GM12878 (cell line): Measurements from ENCODE around the gene PRSS27. TPM values are rescaled to one million over a fixed set of nuclear protein-coding genes. Genes with fewer than 3 reads are reported as not detected.
A peak's percentile ranks its signal among the peaks of the same experiment; 100 is the strongest.

Experiments used
- ATAC-seq: fragments of 200-7000 bp; cut with Tn5 transposase; 3 replicates; pipeline ENCODE4 v1.9.1; 2020; ENCODE audit warnings: mild to moderate bottlenecking, moderate library complexity
- BruUV-seq: library from RNA; stranded (reverse); fragments of 400-500 nt; replicated peaks from 2 replicates; lab custom pipeline; 2021; lab: Mats Ljungman, UMichigan
- CTCF ChIA-PET: fragments of 300-600 bp; sonication (Branson Sonifier 250); formaldehyde crosslinking; extraction: SDS; loops from one replicate; lab custom pipeline; 2021; ENCODE audit warnings: inconsistent platforms; lab: Yijun Ruan, JAX
- POLR2A ChIA-PET: fragments of 350-600 bp; formaldehyde crosslinking; extraction: SDS; loops from one replicate; lab custom pipeline; 2021; ENCODE audit warnings: inconsistent platforms; lab: Charles Lee
- RAD21 ChIA-PET: fragments of 300-600 bp; sonication (Branson Sonifier 250); formaldehyde crosslinking; loops from one replicate; lab custom pipeline; 2023; ENCODE audit warnings: antibody characterized with exemption; ENCODE audit not compliant: unreplicated experiment; lab: Charles Lee
- SMC1A ChIA-PET: fragments of 300-600 bp; sonication (Branson Sonifier 250); formaldehyde crosslinking; loops from one replicate; lab custom pipeline; 2023; ENCODE audit not compliant: unreplicated experiment, uncharacterized antibody; lab: Charles Lee
- DNase-seq: peaks from one replicate; pipeline ENCODE4 v3.0.0-alpha.2; 2011; ENCODE audit warnings: low read depth, low spot score
- FAIRE-seq: peaks from 3 replicates; lab custom pipeline; 2011; peaks lifted over from hg19 to GRCh38; lab: Jason Lieb, UNC
- H2AFZ ChIP-seq: 2 replicates; pipeline ENCODE4 v1.6.0; 2011; ENCODE audit warnings: low read depth, low read length, control low read depth; ENCODE audit not compliant: control insufficient read depth
- H3K27ac ChIP-seq: 2 replicates; pipeline ENCODE4 v1.5.1; 2011; ENCODE audit warnings: control low read depth; ENCODE audit not compliant: control insufficient read depth, insufficient read depth
- H3K27me3 ChIP-seq, 2 experiments: replicated peaks in 1 of 2; 2 replicates each; pipeline versions ENCODE4 v1.6.0 to v1.6.1; 2011; ENCODE audit warnings: low read length in 1 of 2; ENCODE audit not compliant: control insufficient read depth in 2 of 2, insufficient read depth in 2 of 2
- H3K36me3 ChIP-seq, 2 experiments: 2 replicates each; pipeline ENCODE4 v1.5.1; 2011; ENCODE audit warnings: low read length in 1 of 2; ENCODE audit not compliant: control insufficient read depth in 2 of 2, insufficient read depth in 2 of 2
- H3K4me1 ChIP-seq: 2 replicates; pipeline ENCODE4 v1.6.1; 2011; ENCODE audit warnings: mild to moderate bottlenecking, low read length, moderate library complexity, mixed read lengths; ENCODE audit not compliant: control insufficient read depth, insufficient read depth
- H3K4me2 ChIP-seq: 2 replicates; pipeline ENCODE4 v1.6.0; 2011; ENCODE audit warnings: control low read depth; ENCODE audit not compliant: control insufficient read depth, insufficient read depth
- H3K4me3 ChIP-seq: fragments of 200-600 bp; sonication (generic); 2 replicates; pipeline ENCODE4 v1.5.1; 2016
- H3K79me2 ChIP-seq: 2 replicates; pipeline ENCODE4 v1.6.0; 2011; ENCODE audit warnings: low read length; ENCODE audit not compliant: control insufficient read depth, insufficient read depth
- H3K9ac ChIP-seq: 2 replicates; pipeline ENCODE4 v1.8.0; 2011; ENCODE audit warnings: low read length, control low read depth, mixed read lengths; ENCODE audit not compliant: control insufficient read depth, insufficient read depth
- H3K9me3 ChIP-seq: replicated peaks from 3 replicates; pipeline ENCODE4 v1.5.1; 2011; ENCODE audit warnings: mild to moderate bottlenecking, low read length; ENCODE audit not compliant: control insufficient read depth, insufficient read depth
- H4K20me1 ChIP-seq: 2 replicates; pipeline ENCODE4 v1.6.0; 2011; ENCODE audit not compliant: control insufficient read depth, insufficient read depth
- BRCA1 ChIP-seq: IDR thresholded peaks from 2 replicates; pipeline ENCODE4 v1.6.1; 2011; ENCODE audit warnings: low read depth, low read length, improper control_type of control experiment
- CEBPB ChIP-seq, 2 experiments: fragments of 150-350 bp in 1 of 2; IDR thresholded peaks; 2 replicates each; pipeline ENCODE4 v1.6.1; 2012 to 2014; ENCODE audit warnings: low read depth in 2 of 2, low read length in 2 of 2, borderline replicate concordance in 1 of 2, inconsistent platforms in 1 of 2
- CHD4 ChIP-seq: fragments of 200-600 bp; sonication (generic); IDR thresholded peaks from 2 replicates; pipeline ENCODE4 v1.6.1; 2016; ENCODE audit warnings: mild to moderate bottlenecking
- GABPA ChIP-seq: IDR thresholded peaks from 2 replicates; pipeline ENCODE4 v1.6.1; 2014; ENCODE audit warnings: antibody characterized with exemption, low read depth, mild to moderate bottlenecking, inconsistent platforms
- LARP7 ChIP-seq: fragments of 450-650 bp; IDR thresholded peaks from 2 replicates; pipeline ENCODE4 v1.6.1; 2017; ENCODE audit warnings: mild to moderate bottlenecking
- SIN3A ChIP-seq: IDR thresholded peaks from 2 replicates; pipeline ENCODE4 v1.6.1; 2012; ENCODE audit warnings: low read depth, low read length, improper control_type of control experiment
- TCF3 ChIP-seq: IDR thresholded peaks from 2 replicates; pipeline ENCODE4 v1.6.1; 2012; ENCODE audit warnings: low read depth, mild to moderate bottlenecking, low read length, borderline replicate concordance; ENCODE audit not compliant: insufficient read depth
- YBX1 ChIP-seq: fragments of 450-650 bp; IDR thresholded peaks from 2 replicates; pipeline ENCODE4 v1.6.1; 2016; ENCODE audit warnings: antibody characterized with exemption
- ZNF622 ChIP-seq: fragments of 450-650 bp; IDR thresholded peaks from 2 replicates; pipeline ENCODE4 v1.6.1; 2017; ENCODE audit warnings: mild to moderate bottlenecking, inconsistent platforms
- WGBS: methylation state at CpG from one replicate; pipeline ENCODE4 v1.1.6; 2016; ENCODE audit warnings: low lambda C conversion rate; ENCODE audit not compliant: insufficient replicate concordance, insufficient coverage; ENCODE audit errors: missing lambda C conversion rate; 5-methylcytosine and 5-hydroxymethylcytosine counted together
- in situ Hi-C: fragments of 300-500 bp; cut with MboI; formaldehyde crosslinking; loops from 9 replicates; pipeline ENCODE4 v1.14.3; 2018; ENCODE audit warnings: mixed read lengths
- intact Hi-C: fragments of 100-400 bp; cut with micrococcal nuclease; formaldehyde crosslinking; loops from one replicate; pipeline ENCODE4 v1.14.2; 2022; ENCODE audit not compliant: unreplicated experiment
- polyA plus RNA-seq, 11 experiments: library from polyadenylated mRNA; depleted of rRNA in 4 of 11; unstranded in 6 of 11; stranded (reverse) in 5 of 11; fragments of >200 nt; fragmentation: Nextera tagmentation in 4 of 11; fragmentation: Illumina TruSeq in 1 of 11; extraction: Ambion mirVana in 4 of 11; extraction: Trizol in 1 of 11; gene quantifications; 1 replicate in 1 of 11; 2 replicates in 10 of 11; pipeline versions ENCODE4 v1.2.1 to v1.2.3, GENCODE V29; 2011 to 2016; ENCODE audit warnings: inconsistent platforms in 2 of 11, missing spikeins in 2 of 11, low read depth in 1 of 11
- total RNA-seq, 4 experiments: library from RNA; depleted of rRNA in 3 of 4; stranded (reverse); fragments of >200 nt in 3 of 4; fragmentation: Illumina TruSeq in 1 of 4; extraction: Trizol in 1 of 4; gene quantifications; 2 replicates each; pipeline versions ENCODE4 v1.2.1 to v1.2.3, GENCODE V29; 2013 to 2021
- TF ChIP-seq, protein P1 (sequence below): IDR thresholded peaks from 2 replicates; pipeline ENCODE4 v1.6.1; 2012; ENCODE audit warnings: improper control_type of control experiment, low read depth, low read length; ENCODE audit not compliant: insufficient replicate concordance

The PRSS27 gene
- total and polyA plus RNA-seq, 10 of the 15 experiments (the other 5 are each of a cell fraction or from before 2014, with no cell fraction given), result 0.18 to 1.8 (median 0.51) TPM; not detected in 2

DNA sequence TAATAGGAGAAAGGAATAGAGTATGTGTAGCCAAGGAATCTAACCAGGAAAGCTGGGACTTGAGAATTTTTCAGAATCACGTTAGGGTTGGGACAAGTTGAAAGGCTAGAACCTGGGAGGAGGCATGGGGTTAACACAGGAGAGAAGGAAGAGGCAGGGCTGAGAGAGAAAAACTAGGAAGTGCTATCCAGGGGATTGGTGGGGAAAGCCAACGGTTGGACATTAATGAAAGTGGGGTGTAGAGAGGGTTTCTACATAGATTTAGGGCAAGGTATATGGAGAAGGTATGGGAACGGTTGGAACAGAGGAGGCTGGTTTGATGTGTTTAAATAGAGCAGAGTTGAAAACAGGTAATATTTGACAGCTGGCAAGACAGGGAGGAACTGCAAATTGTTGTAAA, 35.1 kb upstream of the PRSS27 start:
- peak overlapping the region; percentile 32; the same call in 1 of the 2 replicates for H3K27ac ChIP-seq
- H3K27me3 ChIP-seq, result no peaks in the 10 kb centered on the region
- ChIA-PET CTCF (no interaction called here), POLR2A (interaction anchor here (1.0 to 3.3 kb wide), 3 partner anchors 12 to 22 kb away, joined by 3 to 27 read pairs (median 4); partner anchors contain the start of gene ELOB), RAD21 (no interaction called here), SMC1A (no interaction called here)
- H3K9ac ChIP-seq, result peak overlapping the region; percentile 98; the same call in 1 of the 2 replicates
- peaks cover 17% of the 10 kb centered on the region; the same call in 1 of the 2 replicates for H3K4me1 ChIP-seq
- intact Hi-C loops, result no loop called here
- in situ Hi-C loops, result no loop called here
- BruUV-seq, result no TSS peak
- DNase-seq (no peak), ATAC-seq (no peak), FAIRE-seq (no peak)
- 48% methylated on average over 3 of the region's 3 CpGs for WGBS
- peaks cover 29% of the 10 kb centered on the region for H4K20me1 ChIP-seq
- H3K36me3 ChIP-seq, result peaks cover 26 to 38% of the 10 kb centered on the region in 2 experiments
- peaks cover 86% of the 10 kb centered on the region for H3K79me2 ChIP-seq
- TF ChIP-seq ZNF622, result no peak
- no peak for TF ChIP-seq LARP7
- TF ChIP-seq CHD4, result no peak
- TF ChIP-seq TCF3, result no peak
- no peak for TF ChIP-seq YBX1
- TF ChIP-seq, protein P1, sequence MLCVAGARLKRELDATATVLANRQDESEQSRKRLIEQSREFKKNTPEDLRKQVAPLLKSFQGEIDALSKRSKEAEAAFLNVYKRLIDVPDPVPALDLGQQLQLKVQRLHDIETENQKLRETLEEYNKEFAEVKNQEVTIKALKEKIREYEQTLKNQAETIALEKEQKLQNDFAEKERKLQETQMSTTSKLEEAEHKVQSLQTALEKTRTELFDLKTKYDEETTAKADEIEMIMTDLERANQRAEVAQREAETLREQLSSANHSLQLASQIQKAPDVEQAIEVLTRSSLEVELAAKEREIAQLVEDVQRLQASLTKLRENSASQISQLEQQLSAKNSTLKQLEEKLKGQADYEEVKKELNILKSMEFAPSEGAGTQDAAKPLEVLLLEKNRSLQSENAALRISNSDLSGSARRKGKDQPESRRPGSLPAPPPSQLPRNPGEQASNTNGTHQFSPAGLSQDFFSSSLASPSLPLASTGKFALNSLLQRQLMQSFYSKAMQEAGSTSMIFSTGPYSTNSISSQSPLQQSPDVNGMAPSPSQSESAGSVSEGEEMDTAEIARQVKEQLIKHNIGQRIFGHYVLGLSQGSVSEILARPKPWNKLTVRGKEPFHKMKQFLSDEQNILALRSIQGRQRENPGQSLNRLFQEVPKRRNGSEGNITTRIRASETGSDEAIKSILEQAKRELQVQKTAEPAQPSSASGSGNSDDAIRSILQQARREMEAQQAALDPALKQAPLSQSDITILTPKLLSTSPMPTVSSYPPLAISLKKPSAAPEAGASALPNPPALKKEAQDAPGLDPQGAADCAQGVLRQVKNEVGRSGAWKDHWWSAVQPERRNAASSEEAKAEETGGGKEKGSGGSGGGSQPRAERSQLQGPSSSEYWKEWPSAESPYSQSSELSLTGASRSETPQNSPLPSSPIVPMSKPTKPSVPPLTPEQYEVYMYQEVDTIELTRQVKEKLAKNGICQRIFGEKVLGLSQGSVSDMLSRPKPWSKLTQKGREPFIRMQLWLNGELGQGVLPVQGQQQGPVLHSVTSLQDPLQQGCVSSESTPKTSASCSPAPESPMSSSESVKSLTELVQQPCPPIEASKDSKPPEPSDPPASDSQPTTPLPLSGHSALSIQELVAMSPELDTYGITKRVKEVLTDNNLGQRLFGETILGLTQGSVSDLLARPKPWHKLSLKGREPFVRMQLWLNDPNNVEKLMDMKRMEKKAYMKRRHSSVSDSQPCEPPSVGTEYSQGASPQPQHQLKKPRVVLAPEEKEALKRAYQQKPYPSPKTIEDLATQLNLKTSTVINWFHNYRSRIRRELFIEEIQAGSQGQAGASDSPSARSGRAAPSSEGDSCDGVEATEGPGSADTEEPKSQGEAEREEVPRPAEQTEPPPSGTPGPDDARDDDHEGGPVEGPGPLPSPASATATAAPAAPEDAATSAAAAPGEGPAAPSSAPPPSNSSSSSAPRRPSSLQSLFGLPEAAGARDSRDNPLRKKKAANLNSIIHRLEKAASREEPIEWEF, result no peak
- TF ChIP-seq CEBPB (IDR thresholded peaks at IDR 0.05; ENCODE audit: borderline replicate concordance in 1 of 2, low read depth in 2 of 2, low read length in 2 of 2), result no peak
- no peak for TF ChIP-seq GABPA
- no peak for TF ChIP-seq BRCA1
- TF ChIP-seq SIN3A, result no peak
- H3K4me2 ChIP-seq, result peak overlapping the region; percentile 78
- H3K4me3 ChIP-seq, result peak overlapping the region; percentile 98
- no peak overlapping the region for H2AFZ ChIP-seq
- H3K9me3 ChIP-seq, result no peaks in the 10 kb centered on the region; the same call in 1 of the 3 replicates
